Osteoblast (primary cell): Measurements from ENCODE around the gene KIF26B. TPM values are rescaled to one million over a fixed set of nuclear protein-coding genes. Genes with fewer than 3 reads are reported as not detected.

Experiments used
- DNase-seq: peaks from one replicate; pipeline ENCODE4 v3.0.0; 2011; ENCODE audit warnings: low spot score, mixed read lengths; ENCODE audit not compliant: insufficient read length; ENCODE audit errors: missing footprints
- H2AFZ ChIP-seq: 2 replicates; pipeline ENCODE4 v1.6.0; 2011; ENCODE audit warnings: mild to moderate bottlenecking, low read length
- H3K27ac ChIP-seq: 2 replicates; pipeline ENCODE4 v1.5.1; 2011; ENCODE audit warnings: mild to moderate bottlenecking, low read depth, low read length, moderate library complexity
- H3K27me3 ChIP-seq: 2 replicates; pipeline ENCODE4 v1.6.0; 2012; ENCODE audit warnings: mild to moderate bottlenecking, control low read depth, inconsistent platforms, low read length, moderate library complexity; ENCODE audit not compliant: insufficient read depth
- H3K36me3 ChIP-seq: 2 replicates; pipeline ENCODE4 v1.5.1; 2011; ENCODE audit warnings: mild to moderate bottlenecking, low read length, control low read depth, moderate library complexity; ENCODE audit not compliant: insufficient read depth
- H3K4me1 ChIP-seq: 2 replicates; pipeline ENCODE4 v1.5.1; 2011; ENCODE audit warnings: mild to moderate bottlenecking, low read length, control low read depth, moderate library complexity; ENCODE audit not compliant: insufficient read depth
- H3K4me2 ChIP-seq: 2 replicates; pipeline ENCODE4 v1.6.0; 2011; ENCODE audit warnings: mild to moderate bottlenecking, low read length; ENCODE audit not compliant: insufficient read depth
- H3K4me3 ChIP-seq: fragments of 200-600 bp; sonication (generic); 3 replicates; pipeline ENCODE4 v1.5.1; 2012; ENCODE audit warnings: mild to moderate bottlenecking, low read length, inconsistent platforms; ENCODE audit not compliant: insufficient read depth
- H3K79me2 ChIP-seq: 2 replicates; pipeline ENCODE4 v1.6.0; 2012; ENCODE audit warnings: mild to moderate bottlenecking, low read length, control low read depth, inconsistent platforms; ENCODE audit not compliant: insufficient read depth
- H3K9me3 ChIP-seq: 2 replicates; pipeline ENCODE4 v1.5.1; 2011; ENCODE audit warnings: low read depth, low read length, control low read depth
- H4K20me1 ChIP-seq: 2 replicates; pipeline ENCODE4 v1.6.0; 2012; ENCODE audit warnings: mild to moderate bottlenecking, low read length, control low read depth; ENCODE audit not compliant: insufficient read depth
- CTCF ChIP-seq: IDR thresholded peaks from 2 replicates; pipeline ENCODE4 v1.5.1; 2011; ENCODE audit warnings: mild to moderate bottlenecking, low read depth, low read length, moderate library complexity; ENCODE audit errors: extremely low read depth
- total RNA-seq: library from RNA; depleted of rRNA; stranded (reverse); fragments of >200 nt; gene quantifications from 2 replicates; pipeline ENCODE4 v1.2.3, GENCODE V29; 2012

Gene KIF26B
- total RNA-seq, 1 donor: 22.1 TPM

GRCh38 chr1:245201827-245202226 lies 47.0 kb downstream of the KIF26B start:
- TF ChIP-seq CTCF: no peak
- Histone ChIP-seq H3K4me3 (no peak overlapping the region), H3K9me3 (peaks cover 3% of the 10 kb centered on the region), H3K4me1 (peaks cover 3% of the 10 kb centered on the region), H2AFZ (no peak overlapping the region), H3K4me2 (no peak overlapping the region), H3K36me3 (no peaks in the 10 kb centered on the region), H3K79me2 (no peaks in the 10 kb centered on the region), H4K20me1 (no peaks in the 10 kb centered on the region), H3K27me3 (no peaks in the 10 kb centered on the region), H3K27ac (no peak overlapping the region)
- no peak for DNase-seq

- Histone ChIP-seq H3K4me2 (no peak overlapping the region), H4K20me1 (no peaks in the 10 kb centered on the region), H3K79me2 (no peaks in the 10 kb centered on the region), H3K9me3 (peaks cover 13% of the 10 kb centered on the region), H3K27ac (no peak overlapping the region), H3K27me3 (no peaks in the 10 kb centered on the region), H2AFZ (no peak overlapping the region), H3K4me3 (no peak overlapping the region), H3K36me3 (no peaks in the 10 kb centered on the region), H3K4me1 (no peaks in the 10 kb centered on the region)
- no peak for TF ChIP-seq CTCF
- no peak for DNase-seq
Observed at GRCh38 chr1:245205396-245205795, 50.6 kb downstream of the KIF26B start.

- Histone ChIP-seq H3K4me1 (no peaks in the 10 kb centered on the region), H3K27ac (no peak overlapping the region), H3K4me3 (no peak overlapping the region), H3K79me2 (no peaks in the 10 kb centered on the region), H3K4me2 (no peak overlapping the region), H3K36me3 (no peaks in the 10 kb centered on the region), H3K9me3 (peaks cover 13% of the 10 kb centered on the region), H3K27me3 (no peaks in the 10 kb centered on the region), H4K20me1 (no peaks in the 10 kb centered on the region), H2AFZ (no peak overlapping the region)
- no peak for TF ChIP-seq CTCF
- no peak for DNase-seq
Observed at GRCh38 chr1:245205864-245206263, 51.1 kb downstream of the KIF26B start.

- no peaks in the 10 kb centered on the region for H3K36me3 ChIP-seq
- no peak overlapping the region for H3K4me3 ChIP-seq
Observed at GRCh38 chr1:245207056-245207638, 52.4 kb downstream of the KIF26B start.

More at GRCh38 chr1:245207056-245207638, 52.4 kb downstream of the KIF26B start:
- no peaks in the 10 kb centered on the region for H4K20me1 ChIP-seq
- H3K4me1 ChIP-seq: no peaks in the 10 kb centered on the region
- no peaks in the 10 kb centered on the region for H3K27me3 ChIP-seq
- no peak for TF ChIP-seq CTCF
- no peak overlapping the region for H3K27ac ChIP-seq
- H2AFZ ChIP-seq: no peak overlapping the region
- H3K79me2 ChIP-seq: no peaks in the 10 kb centered on the region
- H3K9me3 ChIP-seq: peaks cover 13% of the 10 kb centered on the region
- H3K4me2 ChIP-seq: no peak overlapping the region
- no peak for DNase-seq
